Stimulated activated memory B cell treated with anti-CD40 and anti-IgM and Interleukin-4, amounts not matched to agents 10 μg/mL and 1 μg/mL and 100 μg/mL, for 72 hours (primary cell): ENCODE measurements around the gene TMEM179B.
A peak's percentile ranks its signal among the peaks of the same experiment; 100 is the strongest.
"Not testable (repeated sequence)": the region's sequence is repeated elsewhere in the genome, so short reads cannot be mapped to it uniquely, and the experiment has no call there.

ENCODE experiments used
- ATAC-seq: fragments of 150-1000 bp; cut with Tn5 transposase; 2 replicates; pipeline ENCODE4 v1.10.0; 2021
- H3K27ac Mint-ChIP-seq: one replicate; pipeline ENCODE4 v1.8.0; 2022; ENCODE audit warnings: mild to moderate bottlenecking, mixed read lengths
- H3K27me3 Mint-ChIP-seq: one replicate; pipeline ENCODE4 v1.8.0; 2022; ENCODE audit warnings: mixed read lengths
- H3K36me3 Mint-ChIP-seq: one replicate; pipeline ENCODE4 v1.8.0; 2022; ENCODE audit warnings: mixed read lengths
- H3K4me1 Mint-ChIP-seq: one replicate; pipeline ENCODE4 v1.8.0; 2022; ENCODE audit warnings: mixed read lengths
- H3K4me3 Mint-ChIP-seq: one replicate; pipeline ENCODE4 v1.8.0; 2022; ENCODE audit warnings: mild to moderate bottlenecking, moderate library complexity, mixed read lengths
- H3K9me3 Mint-ChIP-seq: one replicate; pipeline ENCODE4 v1.8.0; 2022; ENCODE audit warnings: mixed read lengths

Gene TMEM179B, protein sequence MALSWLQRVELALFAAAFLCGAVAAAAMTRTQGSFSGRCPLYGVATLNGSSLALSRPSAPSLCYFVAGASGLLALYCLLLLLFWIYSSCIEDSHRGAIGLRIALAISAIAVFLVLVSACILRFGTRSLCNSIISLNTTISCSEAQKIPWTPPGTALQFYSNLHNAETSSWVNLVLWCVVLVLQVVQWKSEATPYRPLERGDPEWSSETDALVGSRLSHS

GRCh38 chr11:62787005-62787759 lies at the start of gene TMEM179B:
Gene TMEM179B, plus strand, starts transcription at chr11:62787402. Its CDS starts 30 bp downstream, at chr11:62787432.
- Mint-ChIP-seq H3K4me1 (peaks cover 39% of the 10 kb centered on the region), H3K27ac (peak within 1 kb of the TSS; percentile 96), H3K36me3 (peaks cover 35% of the 10 kb centered on the region), H3K27me3 (no peaks in the 10 kb centered on the region), H3K9me3 (no peaks in the 10 kb centered on the region), H3K4me3 (peak within 1 kb of the TSS; percentile 97)
- ATAC-seq: peak; percentile 91

GRCh38 chr11:62747475-62748160 lies 39.6 kb upstream of the TMEM179B start:
- Mint-ChIP-seq H3K4me3 (no peak overlapping the region), H3K27ac (no peak overlapping the region), H3K36me3 (peaks cover 7% of the 10 kb centered on the region), H3K27me3 (no peaks in the 10 kb centered on the region), H3K4me1 (peaks cover 18% of the 10 kb centered on the region), H3K9me3 (no peaks in the 10 kb centered on the region)
- no peak for ATAC-seq

DNA sequence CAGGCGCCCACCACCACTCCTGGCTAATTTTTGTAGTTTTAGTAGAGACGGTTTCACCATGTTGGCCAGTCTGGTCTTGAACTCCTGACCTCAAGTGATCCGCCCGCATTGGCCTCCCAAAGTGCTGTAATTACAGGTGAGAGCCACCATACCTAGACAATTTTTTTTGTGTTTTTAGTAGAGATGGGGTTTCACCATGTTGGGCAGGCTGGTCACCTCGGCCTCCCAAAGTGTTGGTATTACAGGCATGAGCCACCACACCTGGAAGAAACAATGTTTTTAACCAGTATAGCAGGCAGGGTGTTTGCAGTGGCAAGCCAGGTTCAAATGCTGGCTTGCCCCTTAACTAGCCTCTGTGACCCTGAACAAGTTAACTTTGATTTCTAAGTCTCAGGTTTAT lies 37.3 kb upstream of the TMEM179B start:
- ATAC-seq, H3K36me3 Mint-ChIP-seq, H3K4me3 Mint-ChIP-seq, H3K27me3 Mint-ChIP-seq, H3K9me3 Mint-ChIP-seq, H3K27ac Mint-ChIP-seq: not testable (repeated sequence)
- peaks cover 28% of the 10 kb centered on the region for H3K4me1 Mint-ChIP-seq

GRCh38 chr11:62752177-62752785 lies 34.9 kb upstream of the TMEM179B start:
- H3K27me3 Mint-ChIP-seq: no peaks in the 10 kb centered on the region
- peaks cover 7% of the 10 kb centered on the region for H3K36me3 Mint-ChIP-seq
- ATAC-seq: no peak
- no peak overlapping the region for H3K4me3 Mint-ChIP-seq
- peak overlapping the region; percentile 79 for H3K27ac Mint-ChIP-seq
- peaks cover 28% of the 10 kb centered on the region for H3K4me1 Mint-ChIP-seq
- H3K9me3 Mint-ChIP-seq: no peaks in the 10 kb centered on the region

- Mint-ChIP-seq H3K27ac (peak overlapping the region; percentile 79), H3K36me3 (peaks cover 7% of the 10 kb centered on the region), H3K27me3 (no peaks in the 10 kb centered on the region), H3K4me3 (peak overlapping the region; percentile 88), H3K9me3 (no peaks in the 10 kb centered on the region), H3K4me1 (peaks cover 28% of the 10 kb centered on the region)
- ATAC-seq: no peak
Measured at GRCh38 chr11:62752994-62753735, 34.0 kb upstream of the TMEM179B start.

DNA sequence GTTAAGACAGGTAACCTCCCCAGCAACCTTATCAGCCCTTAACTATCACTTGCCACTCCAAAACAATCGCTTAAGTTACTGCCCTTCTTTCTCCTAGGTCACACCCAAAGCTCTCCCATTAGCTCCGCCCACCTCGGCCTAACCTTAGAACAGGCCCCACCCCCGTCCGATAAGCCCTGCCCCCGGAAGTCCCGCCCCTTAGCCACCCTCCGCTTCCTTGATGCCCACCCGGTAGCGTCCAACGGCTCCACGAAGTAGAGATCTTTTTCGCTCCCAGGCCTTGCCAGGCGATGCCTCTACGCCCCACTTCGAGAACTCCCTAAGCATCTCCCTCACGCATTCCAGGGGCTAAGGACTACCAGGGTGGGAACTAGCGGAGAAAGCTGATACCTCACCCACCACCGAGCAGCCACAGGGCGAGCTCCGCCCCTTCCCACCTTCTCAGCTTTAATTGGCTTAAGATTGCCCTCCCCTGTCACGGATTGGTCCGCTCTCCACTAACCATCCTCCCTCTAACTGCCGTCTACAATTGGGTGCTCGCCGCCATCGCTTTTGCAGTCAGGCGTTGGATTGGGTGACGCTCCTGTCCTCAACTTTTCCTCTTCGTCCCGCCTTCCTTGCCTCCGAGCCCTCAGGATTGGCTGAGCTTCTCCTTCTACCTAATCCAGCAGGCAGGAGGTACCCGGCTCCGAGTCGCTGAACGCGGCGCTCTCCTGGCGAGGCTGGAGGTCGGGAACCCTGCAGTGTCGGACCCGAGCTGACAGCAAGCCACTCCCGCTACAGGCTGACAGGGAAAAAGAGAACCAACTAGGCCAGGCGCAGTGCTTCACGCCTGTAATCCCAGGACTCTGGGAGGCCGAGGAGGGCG lies 33.2 kb upstream of the TMEM179B start, which contains the start of gene ZBTB3:
ZBTB3 (minus strand) TSS at position 425 of the 868 bp plus-strand sequence. CDS start 496 bp downstream, outside the sequence.
- Mint-ChIP-seq H3K4me3 (peak within 1 kb of the TSS; percentile 88), H3K9me3 (no peaks in the 10 kb centered on the region), H3K36me3 (peaks cover 3% of the 10 kb centered on the region), H3K27me3 (no peaks in the 10 kb centered on the region), H3K4me1 (peaks cover 23% of the 10 kb centered on the region), H3K27ac (peak within 1 kb of the TSS; percentile 79)
- peak; percentile 99 for ATAC-seq

DNA sequence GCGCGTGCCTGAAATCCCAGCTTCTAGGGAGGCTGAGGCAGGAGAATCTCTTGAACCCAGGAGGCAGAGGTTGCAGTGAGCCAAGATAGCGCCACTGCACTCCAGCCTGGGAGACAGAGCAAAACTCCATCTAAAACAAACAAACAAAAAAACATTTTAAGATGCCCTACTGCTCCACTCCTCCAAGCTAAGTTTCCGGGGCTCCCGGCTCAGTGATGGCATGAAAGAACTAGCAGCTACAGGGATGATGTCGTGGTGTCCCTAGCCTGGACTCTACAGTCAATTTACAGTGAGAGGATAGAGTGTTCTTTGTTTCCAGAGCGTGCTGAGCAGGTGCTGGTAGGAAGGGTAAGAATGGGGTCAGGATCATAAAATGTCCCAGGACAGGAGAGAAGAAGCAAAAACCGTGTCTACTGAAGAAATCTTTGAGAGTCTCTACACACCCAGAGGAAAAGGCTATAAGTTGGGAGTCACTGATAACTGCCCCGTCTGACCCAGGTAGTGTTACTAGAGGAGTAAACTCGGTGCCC lies 32.1 kb upstream of the TMEM179B start:
- H3K36me3 Mint-ChIP-seq: no peaks in the 10 kb centered on the region
- H3K4me1 Mint-ChIP-seq: peaks cover 18% of the 10 kb centered on the region
- no peaks in the 10 kb centered on the region for H3K27me3 Mint-ChIP-seq
- peak overlapping the region; percentile 40 for H3K4me3 Mint-ChIP-seq
- no peaks in the 10 kb centered on the region for H3K9me3 Mint-ChIP-seq
- ATAC-seq: no peak
- H3K27ac Mint-ChIP-seq: no peak overlapping the region

- H3K36me3 Mint-ChIP-seq: no peaks in the 10 kb centered on the region
- no peak for ATAC-seq
- H3K9me3 Mint-ChIP-seq: no peaks in the 10 kb centered on the region
- H3K27me3 Mint-ChIP-seq: no peaks in the 10 kb centered on the region
- H3K4me3 Mint-ChIP-seq: no peak overlapping the region
- H3K27ac Mint-ChIP-seq: no peak overlapping the region
- peaks cover 25% of the 10 kb centered on the region for H3K4me1 Mint-ChIP-seq
Measured at GRCh38 chr11:62757846-62758788, 29.1 kb upstream of the TMEM179B start.

GRCh38 chr11:62760867-62761227 lies 26.4 kb upstream of the TMEM179B start:
- peak overlapping the region; percentile 88 for H3K4me3 Mint-ChIP-seq
- not testable (repeated sequence) for H3K27me3 Mint-ChIP-seq, H3K36me3 Mint-ChIP-seq, H3K9me3 Mint-ChIP-seq, ATAC-seq
- H3K4me1 Mint-ChIP-seq: peaks cover 20% of the 10 kb centered on the region
- H3K27ac Mint-ChIP-seq: peak overlapping the region; percentile 91

DNA sequence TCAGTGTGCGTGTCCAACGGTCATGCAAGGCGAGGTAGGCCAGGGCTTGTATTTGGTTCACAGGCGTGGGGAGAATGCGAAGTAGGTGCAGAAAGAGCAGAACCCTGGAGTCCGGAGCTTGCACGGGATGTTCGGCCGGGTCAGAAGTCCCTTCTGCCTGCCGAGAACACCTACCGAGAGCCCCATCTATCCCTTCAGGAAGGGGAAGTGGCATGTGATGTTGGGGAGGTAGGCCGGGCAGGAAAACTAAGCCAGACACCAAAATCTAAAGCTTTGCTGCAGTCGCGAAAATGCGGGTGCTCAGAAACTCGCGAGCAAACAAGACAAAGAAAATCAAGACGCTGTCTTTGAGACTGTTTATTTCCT lies 16.4 kb upstream of the TMEM179B start:
- peak; percentile 25 for ATAC-seq
- H3K27me3 Mint-ChIP-seq: no peaks in the 10 kb centered on the region

GRCh38 chr11:62771144-62772021 lies 15.8 kb upstream of the TMEM179B start, which contains the start of gene TAF6L:
Gene TAF6L, plus strand, starts transcription at chr11:62771396. Its CDS starts 4,388 bp downstream, at chr11:62775784.
- H3K4me1 Mint-ChIP-seq: peaks cover 32% of the 10 kb centered on the region
- H3K27me3 Mint-ChIP-seq: no peaks in the 10 kb centered on the region
- H3K27ac Mint-ChIP-seq: peak within 1 kb of the TSS; percentile 99
- peaks cover 17% of the 10 kb centered on the region for H3K36me3 Mint-ChIP-seq
- ATAC-seq: peak; percentile 94
- no peaks in the 10 kb centered on the region for H3K9me3 Mint-ChIP-seq
- H3K4me3 Mint-ChIP-seq: peak within 1 kb of the TSS; percentile 99

More for the DNA sequence above, 16.4 kb upstream of the TMEM179B start:
- peak overlapping the region; percentile 99 for H3K27ac Mint-ChIP-seq
- peaks cover 32% of the 10 kb centered on the region for H3K4me1 Mint-ChIP-seq
- H3K9me3 Mint-ChIP-seq: no peaks in the 10 kb centered on the region
- H3K36me3 Mint-ChIP-seq: peaks cover 11% of the 10 kb centered on the region
- peak overlapping the region; percentile 99 for H3K4me3 Mint-ChIP-seq

GRCh38 chr11:62774407-62774806 lies 12.8 kb upstream of the TMEM179B start:
- Mint-ChIP-seq H3K27me3 (no peaks in the 10 kb centered on the region), H3K36me3 (peaks cover 37% of the 10 kb centered on the region), H3K4me1 (peaks cover 36% of the 10 kb centered on the region), H3K9me3 (no peaks in the 10 kb centered on the region), H3K27ac (no peak overlapping the region), H3K4me3 (no peak overlapping the region)
- no peak for ATAC-seq
